Transverse colon (tissue), 4 donors: ENCODE results near the gene ERICH3. TPM values are rescaled to one million over a fixed set of nuclear protein-coding genes. Genes with fewer than 3 reads are reported as not detected.

Source experiments
- DNase-seq: peaks from one replicate; pipeline ENCODE4 v3.0.0-alpha.2; 2019
- H3K27ac ChIP-seq, 4 donors: fragments of 200-600 bp; sonication (generic); 2 replicates each; pipeline ENCODE4 v1.5.1; 2016 to 2018; ENCODE audit warnings: inconsistent platforms in 4 of 4
- H3K27me3 ChIP-seq: fragments of 200-600 bp; sonication (generic); 2 replicates; pipeline ENCODE4 v1.5.1; 2017; ENCODE audit warnings: inconsistent platforms
- H3K36me3 ChIP-seq, 4 donors: fragments of 200-600 bp; sonication (generic); 2 replicates each; pipeline ENCODE4 v1.5.1; 2017 to 2019; ENCODE audit warnings: inconsistent platforms in 4 of 4
- H3K4me1 ChIP-seq, 4 donors: fragments of 200-600 bp; sonication (generic); 2 replicates each; pipeline ENCODE4 v1.5.1; 2017 to 2020; ENCODE audit warnings: inconsistent platforms in 4 of 4
- H3K4me3 ChIP-seq, 4 donors: fragments of 200-600 bp; sonication (generic); 1 replicate in 1 of 4; 2 replicates in 3 of 4; pipeline versions ENCODE4 v1.5.1 to v1.6.1; 2017 to 2019; ENCODE audit warnings: inconsistent platforms in 4 of 4
- H3K9me3 ChIP-seq, 2 donors: fragments of 200-600 bp; sonication (generic); 2 replicates each; pipeline ENCODE4 v1.5.1; 2017 to 2019; ENCODE audit warnings: inconsistent platforms in 2 of 2
- CTCF ChIP-seq, 5 experiments: fragments of 200-600 bp in 3 of 5; fragments of 450-650 bp in 2 of 5; sonication (generic) in 3 of 5; IDR thresholded peaks; 1 replicate in 2 of 5; 2 replicates in 3 of 5; pipeline ENCODE4 v1.5.1; 2016 to 2017; ENCODE audit warnings: antibody characterized with exemption in 5 of 5, inconsistent platforms in 3 of 5, mild to moderate bottlenecking in 2 of 5, moderate library complexity in 1 of 5
- EP300 ChIP-seq: sonication (generic); formaldehyde crosslinking; IDR thresholded peaks from one replicate; pipeline ENCODE4 v1.6.1; 2017; ENCODE audit warnings: antibody characterized with exemption, low read depth
- POLR2A ChIP-seq: fragments of 450-650 bp; IDR thresholded peaks from one replicate; pipeline ENCODE4 v1.6.1; 2016; ENCODE audit warnings: antibody characterized with exemption, mild to moderate bottlenecking, moderate library complexity
- POLR2AphosphoS5 ChIP-seq, 3 donors: sonication (generic); formaldehyde crosslinking; IDR thresholded peaks; one replicate each; pipeline ENCODE4 v1.6.1; 2016; ENCODE audit warnings: antibody characterized with exemption in 3 of 3
- WGBS, 2 donors: methylation state at CpG; one replicate each; pipeline ENCODE4 v1.1.5; 2018; ENCODE audit warnings: low coverage in 1 of 2; 5-methylcytosine and 5-hydroxymethylcytosine counted together
- in situ Hi-C, 4 donors: fragments of 200-750 bp; cut with MboI; loops; one replicate each; pipeline versions ENCODE4 v1.15.0 to v1.15.1; 2017; ENCODE audit warnings: low sequenced_read_pairs in 3 of 4, low pct_ligation_motif_present in 1 of 4, low pct_unique_long_range_greater_than_20kb in 1 of 4
- intact Hi-C: fragments of 100-400 bp; cut with DNase I; formaldehyde crosslinking; loops from one replicate; pipeline ENCODE4 v1.15.1; 2023; ENCODE audit warnings: low total_unique reads
- total RNA-seq, 4 donors: library from RNA; depleted of rRNA; stranded (reverse); fragments of >200 nt; gene quantifications; one replicate each; pipeline ENCODE4 v1.1.0, GENCODE V29; 2016

ERICH3 gene
- total RNA-seq, 4 donors from 2014 or later = under 0.01 to 6.4 TPM; not detected in 2

- DNase-seq = no peak
- intact Hi-C loops (loop anchor here (5.0 kb wide), 1 partner anchor 436 kb away; no protein-coding TSS in a partner anchor), in situ Hi-C loops (no loop called here)
- H3K4me3 ChIP-seq = no peak overlapping the region
- TF ChIP-seq POLR2AphosphoS5 (IDR thresholded peaks at IDR 0.05) = no peak
- no peak for TF ChIP-seq CTCF (IDR thresholded peaks at IDR 0.05)
- no peak for TF ChIP-seq POLR2A
- no peak for TF ChIP-seq EP300
- 72 to 89% methylated on average over 4 of the region's 4 CpGs for WGBS, 2 donors
- H3K27ac ChIP-seq = no peak overlapping the region
- H3K9me3 ChIP-seq = no peaks in the 10 kb centered on the region
- peaks cover 0 to 3% (median 0%) of the 10 kb centered on the region in 4 donors for H3K4me1 ChIP-seq
- H3K27me3 ChIP-seq = no peaks in the 10 kb centered on the region
- no peaks in the 10 kb centered on the region for H3K36me3 ChIP-seq
These were observed 17.3 kb upstream of the ERICH3 start for GRCh38 chr1:74690909-74691308.

- 0 to 6% methylated on average over 2 of the region's 2 CpGs for WGBS, 2 donors
- in situ Hi-C loops = no loop called here
- Histone ChIP-seq H3K36me3 (no peaks in the 10 kb centered on the region), H3K27me3 (no peaks in the 10 kb centered on the region), H3K4me3 (no peak overlapping the region), H3K27ac (no peak overlapping the region), H3K9me3 (no peaks in the 10 kb centered on the region), H3K4me1 (peaks cover 0 to 3% (median 0%) of the 10 kb centered on the region in 4 donors)
- intact Hi-C loops = loop anchor here (5.0 kb wide), 1 partner anchor 437 kb away; no protein-coding TSS in a partner anchor
- TF ChIP-seq EP300 (no peak), CTCF (IDR thresholded peaks at IDR 0.05) (no peak), POLR2A (no peak), POLR2AphosphoS5 (IDR thresholded peaks at IDR 0.05) (no peak)
- DNase-seq = no peak
These were observed 16.7 kb upstream of the ERICH3 start for GRCh38 chr1:74690364-74690696.

- H3K36me3 ChIP-seq = no peaks in the 10 kb centered on the region
- peaks cover 0 to 3% (median 0%) of the 10 kb centered on the region in 4 donors for H3K4me1 ChIP-seq
- no peaks in the 10 kb centered on the region for H3K9me3 ChIP-seq
- TF ChIP-seq CTCF (IDR thresholded peaks at IDR 0.05) (peak; percentile 66 to 83 (median 79)), POLR2AphosphoS5 (IDR thresholded peaks at IDR 0.05) (no peak)
- DNase-seq = peak; percentile 15
- H3K4me3 ChIP-seq = no peak overlapping the region
- no peaks in the 10 kb centered on the region for H3K27me3 ChIP-seq
- 17 to 28% methylated on average over 4 to 5 of the region's 5 CpGs for WGBS, 2 donors
- H3K27ac ChIP-seq = no peak overlapping the region
- intact Hi-C loops = loop anchor here (5.0 kb wide), 1 partner anchor 438 kb away; no protein-coding TSS in a partner anchor
- in situ Hi-C loops = no loop called here
These were observed 16.2 kb upstream of the ERICH3 start for GRCh38 chr1:74689621-74690363.

GRCh38 chr1:74686928-74687327, 13.3 kb upstream of the ERICH3 start:
- no peak for DNase-seq
- intact Hi-C loops (no loop called here), in situ Hi-C loops (no loop called here)
- Histone ChIP-seq H3K36me3 (no peaks in the 10 kb centered on the region), H3K27me3 (no peaks in the 10 kb centered on the region), H3K4me3 (no peak overlapping the region), H3K9me3 (no peaks in the 10 kb centered on the region), H3K27ac (no peak overlapping the region), H3K4me1 (peaks cover 0 to 3% (median 0%) of the 10 kb centered on the region in 4 donors)
- TF ChIP-seq EP300 (no peak), POLR2A (no peak), POLR2AphosphoS5 (IDR thresholded peaks at IDR 0.05) (no peak), CTCF (IDR thresholded peaks at IDR 0.05) (no peak)
- 83 to 92% methylated on average over 3 to 4 of the region's 4 CpGs for WGBS, 2 donors
